Measurements from ENCODE around the gene SHISAL2A.
A peak's percentile ranks its signal among the peaks of the same experiment; 100 is the strongest.

Gene SHISAL2A

DNA sequence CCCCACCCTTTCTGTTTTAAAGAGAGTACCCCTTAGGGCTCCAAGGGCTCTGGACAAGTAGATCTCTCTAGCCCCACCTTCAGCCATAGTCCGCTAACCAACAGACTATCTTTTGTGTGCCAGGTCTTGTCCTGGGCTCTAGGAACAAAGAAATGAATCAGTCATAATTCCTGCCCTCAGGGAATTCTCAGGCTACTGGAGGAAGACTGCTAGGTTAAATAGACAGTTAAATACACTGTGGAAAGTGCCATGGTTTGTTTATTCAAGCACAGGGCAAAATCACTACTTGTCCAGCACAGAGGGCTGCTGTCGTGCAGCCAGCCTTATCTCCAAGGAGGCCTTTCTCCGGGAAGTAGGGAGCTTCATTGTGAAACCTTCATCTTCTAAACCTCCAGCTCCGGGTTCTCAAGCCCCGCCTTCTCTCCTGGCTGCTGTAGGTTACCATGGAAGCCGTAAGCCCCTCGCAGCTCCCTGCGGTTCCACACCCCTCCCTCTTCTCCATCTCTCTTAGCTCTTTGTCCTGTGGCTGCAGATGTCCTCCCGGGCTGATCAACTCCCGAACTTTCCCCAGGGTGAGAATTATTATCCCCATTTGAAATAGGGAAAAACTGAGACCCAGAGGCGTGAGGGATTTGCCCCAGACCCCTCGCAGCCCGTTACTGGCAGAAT lies 29.8 kb downstream of the SHISAL2A start:
- DNase-seq, result no peak

DNA sequence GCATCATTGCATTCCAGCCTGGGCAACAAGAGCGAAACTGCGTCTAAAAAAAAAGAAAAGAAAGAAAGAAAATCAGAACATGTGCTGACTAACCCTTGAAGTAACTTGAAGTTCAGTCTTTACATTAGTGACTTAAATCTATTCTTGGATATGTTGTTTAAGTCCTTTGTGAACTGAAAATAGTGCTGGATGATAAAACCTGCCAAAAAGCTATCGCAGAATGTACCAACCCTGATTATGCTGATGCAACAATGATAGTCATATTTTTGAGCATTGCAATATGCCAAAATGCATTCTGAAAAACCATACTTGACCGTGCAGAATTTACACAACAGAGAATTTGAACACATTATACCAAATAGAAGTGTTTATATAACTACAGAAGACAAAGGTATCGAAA lies 30.7 kb downstream of the SHISAL2A start:
- DNase-seq, result no peak

DNA sequence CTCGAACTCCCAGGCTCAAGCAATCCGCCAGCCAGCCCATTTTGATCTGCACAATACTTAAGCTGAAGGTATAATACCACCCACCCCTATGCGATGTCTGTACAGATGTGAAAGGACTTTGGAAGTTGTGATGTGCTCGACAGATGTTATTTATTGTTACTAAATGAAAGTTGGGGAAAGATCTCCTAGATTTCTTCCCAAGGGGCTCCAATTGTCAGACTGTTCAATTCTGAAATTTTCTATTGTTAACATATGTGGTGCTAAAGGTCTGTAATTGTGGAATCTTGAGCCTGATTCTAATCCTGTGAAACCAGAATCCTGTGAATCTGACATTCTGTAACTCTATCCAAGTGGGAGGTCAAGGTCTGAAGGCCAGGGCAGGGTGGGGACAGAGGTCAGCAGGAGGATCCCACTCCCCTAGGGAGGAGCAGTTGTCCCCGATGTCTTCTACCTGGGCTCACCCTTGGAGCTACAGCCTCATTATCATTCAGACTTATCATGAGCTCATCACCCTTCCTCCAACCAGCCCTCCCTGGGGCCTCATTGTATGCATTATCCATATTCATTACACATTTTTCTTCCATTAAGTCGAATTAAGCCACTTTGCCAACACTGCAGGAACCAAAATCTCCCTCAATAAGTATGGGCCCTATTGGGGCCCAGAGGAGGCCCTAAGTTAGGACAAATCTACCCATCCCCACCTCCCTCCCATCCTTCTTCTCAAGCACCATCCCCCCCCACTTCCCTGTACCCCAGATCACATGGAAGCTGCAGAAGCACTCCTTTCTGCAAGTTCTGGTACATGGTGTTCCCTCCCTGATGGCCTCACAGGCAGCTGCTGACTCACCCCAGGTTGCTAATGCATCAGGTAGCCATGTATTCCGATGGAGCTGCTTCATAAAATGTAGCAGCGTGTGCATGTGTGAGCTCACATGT lies 32.3 kb downstream of the SHISAL2A start:
- DNase-seq, result no peak

DNA sequence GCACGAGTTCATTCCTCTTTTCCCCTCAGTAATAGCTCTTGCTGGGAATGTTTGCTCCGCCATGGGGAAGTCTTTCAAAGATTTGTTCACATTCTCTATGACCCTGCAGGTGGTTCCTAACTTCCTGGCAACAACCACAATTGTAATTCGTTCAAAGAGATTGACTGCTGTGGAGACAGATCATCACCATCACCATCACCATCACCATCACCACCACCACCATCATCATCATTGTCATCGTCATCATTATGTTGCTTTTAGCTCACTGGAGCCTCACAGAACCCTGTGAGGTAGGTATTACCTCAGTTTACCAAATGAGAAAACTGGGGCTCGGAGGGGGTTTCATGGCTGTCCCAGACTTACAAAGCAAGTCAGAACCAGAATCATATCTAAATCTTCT lies 34.3 kb downstream of the SHISAL2A start:
- DNase-seq, result no peak

DNA sequence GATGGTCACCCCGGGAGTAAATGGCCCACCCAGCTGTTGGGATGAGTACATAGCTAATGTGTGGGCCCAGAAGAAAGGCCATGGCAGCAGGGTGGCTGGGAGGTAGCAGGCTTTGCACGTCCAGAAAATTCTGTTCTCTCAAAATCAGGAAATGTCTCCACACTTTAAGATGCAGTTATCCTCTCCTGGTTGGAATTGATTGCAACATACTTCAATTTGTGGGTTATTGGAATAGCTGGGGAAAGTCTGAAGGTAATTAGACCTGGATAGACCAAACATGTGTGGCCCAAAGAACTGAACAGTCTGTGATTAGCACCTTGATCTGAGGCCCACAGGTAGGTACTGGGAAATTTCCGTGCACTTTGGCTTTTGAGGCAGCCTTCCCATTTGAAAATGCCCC lies 35.0 kb downstream of the SHISAL2A start:
- DNase-seq, result no peak

DNA sequence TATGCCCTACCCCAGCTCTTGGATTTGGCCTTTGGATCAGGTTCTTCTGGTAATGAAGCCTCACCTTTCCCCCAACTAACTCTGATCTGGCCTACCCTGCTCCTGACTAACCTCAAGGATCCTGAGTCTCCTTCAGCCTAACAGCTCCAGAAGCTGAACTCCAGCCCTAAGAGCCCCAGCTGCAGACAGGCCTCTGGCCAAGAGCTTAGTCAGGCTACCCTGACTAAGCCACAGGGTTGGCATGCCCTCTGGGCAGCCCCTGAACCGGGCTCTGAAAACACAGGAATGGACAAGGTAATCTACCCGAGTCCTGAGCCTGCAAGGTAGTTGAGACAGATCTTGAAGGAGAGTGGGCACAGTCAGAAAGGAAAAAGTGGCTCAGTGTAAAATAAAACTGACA lies 35.7 kb downstream of the SHISAL2A start:
- DNase-seq, result no peak

DNA sequence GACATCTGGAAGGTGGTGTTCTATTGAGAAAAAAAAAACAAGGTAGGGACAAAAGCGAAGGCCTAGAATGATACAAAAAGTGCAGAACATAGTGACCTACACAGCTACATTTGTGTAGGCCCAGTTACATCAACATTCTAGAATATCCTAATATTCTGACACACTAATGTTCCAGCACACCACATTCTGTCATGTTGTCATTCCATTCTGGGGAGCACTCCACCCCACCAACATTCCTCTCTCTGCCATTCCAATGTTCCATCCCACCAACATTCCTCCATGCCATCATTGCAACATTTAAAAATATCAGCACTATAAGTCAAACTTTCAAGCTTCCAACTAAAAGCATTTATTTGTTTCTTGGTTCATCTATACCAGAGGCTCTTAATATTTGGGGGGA lies 36.7 kb downstream of the SHISAL2A start:
- DNase-seq, result no peak

DNA sequence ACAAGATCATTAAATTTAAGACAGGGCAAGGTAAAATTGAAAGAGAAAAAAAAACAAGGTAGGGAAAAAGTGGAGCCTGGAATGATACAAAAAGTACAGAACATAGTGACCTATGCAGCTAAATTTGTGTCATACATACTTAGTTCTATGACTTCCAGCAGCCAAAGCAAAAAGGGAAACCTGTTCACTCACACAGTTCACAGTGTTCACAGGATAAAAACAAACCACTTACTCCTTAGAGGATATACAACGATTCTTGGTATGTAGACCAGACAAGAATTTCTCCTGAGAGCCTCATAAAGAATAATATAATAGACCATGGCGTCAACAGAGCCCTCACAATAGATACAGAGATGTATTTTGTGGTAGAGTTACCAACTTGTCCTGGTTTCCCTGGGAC lies 37.6 kb downstream of the SHISAL2A start:
- no peak for DNase-seq

DNA sequence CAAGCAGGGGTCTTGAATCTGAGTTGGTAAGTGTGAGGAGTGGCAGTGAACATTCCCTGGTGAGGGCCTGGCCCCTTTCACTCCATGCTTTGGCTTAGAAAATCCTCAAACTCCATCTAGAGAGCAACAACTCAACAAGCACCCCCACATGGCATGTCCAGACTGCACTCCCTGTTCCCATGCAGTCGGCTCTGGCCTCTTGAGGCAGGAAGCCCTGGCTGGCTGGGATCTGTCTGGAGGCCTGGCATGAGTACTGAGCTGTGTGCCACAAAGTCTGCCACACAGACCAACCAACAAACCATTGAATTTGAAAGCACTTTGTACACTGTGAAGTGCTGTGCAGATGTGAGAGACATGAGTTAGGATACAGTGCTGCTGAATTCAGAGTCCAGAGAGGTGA lies 40.0 kb downstream of the SHISAL2A start:
- no peak for DNase-seq

DNA sequence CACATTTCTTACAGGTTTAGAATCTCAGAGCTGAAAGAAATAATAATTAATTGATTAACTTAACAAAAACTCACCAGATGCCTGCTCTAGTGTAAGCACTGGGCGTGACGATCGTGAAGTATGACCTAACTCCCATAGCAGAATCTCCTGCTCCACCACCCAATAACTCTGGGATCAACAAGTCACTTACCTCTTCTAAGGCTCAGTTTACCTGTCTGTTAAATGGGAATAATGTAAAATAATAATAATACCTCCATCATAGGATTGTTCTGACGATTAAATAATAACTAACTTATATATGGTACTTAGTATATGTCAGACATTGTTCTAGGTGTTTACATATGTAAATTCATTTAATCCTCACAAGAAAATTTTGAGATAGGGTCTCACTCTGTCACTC lies 40.5 kb downstream of the SHISAL2A start:
- DNase-seq, result no peak

DNA sequence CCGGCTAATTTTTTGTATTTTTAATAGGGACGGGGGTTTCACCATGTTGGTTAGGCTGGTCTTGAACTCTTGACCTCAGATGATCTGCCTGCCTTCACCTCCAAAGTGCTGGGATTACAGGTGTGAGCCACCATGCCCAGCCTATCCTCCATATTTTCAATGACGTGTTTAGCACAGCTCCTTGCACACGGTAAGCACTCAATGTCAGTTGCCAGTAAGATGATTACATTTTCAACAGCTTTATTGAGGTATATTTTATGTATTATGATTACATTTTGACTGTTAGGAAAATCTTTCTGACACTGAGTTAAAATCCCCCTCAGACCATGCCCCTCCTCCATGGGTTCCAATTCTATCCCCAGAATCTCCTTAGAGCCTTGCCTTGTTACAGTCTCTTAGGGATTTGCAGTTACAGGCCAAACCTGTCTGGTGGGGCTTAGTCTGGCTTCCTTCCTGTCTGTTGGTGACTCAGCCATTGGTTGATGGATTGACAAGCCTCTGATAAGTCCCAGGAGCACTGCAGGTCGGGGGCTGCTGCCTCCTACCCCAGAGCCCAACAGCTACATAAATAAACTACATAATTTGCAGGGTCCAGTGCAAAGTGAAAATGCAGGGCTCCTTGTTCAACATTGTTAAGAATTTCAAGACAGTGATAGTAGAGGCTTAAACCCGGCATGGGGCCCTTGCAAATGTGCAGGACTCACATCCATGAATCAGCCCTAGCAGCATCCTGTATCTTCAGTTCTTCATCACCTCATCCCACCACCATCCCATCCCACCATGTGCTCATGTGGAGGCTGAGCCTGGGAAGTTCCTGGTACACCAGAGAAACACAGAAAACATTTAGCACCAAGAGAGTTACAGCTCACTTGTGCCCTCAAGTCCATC lies 41.8 kb downstream of the SHISAL2A start:
- DNase-seq, result no peak

DNA sequence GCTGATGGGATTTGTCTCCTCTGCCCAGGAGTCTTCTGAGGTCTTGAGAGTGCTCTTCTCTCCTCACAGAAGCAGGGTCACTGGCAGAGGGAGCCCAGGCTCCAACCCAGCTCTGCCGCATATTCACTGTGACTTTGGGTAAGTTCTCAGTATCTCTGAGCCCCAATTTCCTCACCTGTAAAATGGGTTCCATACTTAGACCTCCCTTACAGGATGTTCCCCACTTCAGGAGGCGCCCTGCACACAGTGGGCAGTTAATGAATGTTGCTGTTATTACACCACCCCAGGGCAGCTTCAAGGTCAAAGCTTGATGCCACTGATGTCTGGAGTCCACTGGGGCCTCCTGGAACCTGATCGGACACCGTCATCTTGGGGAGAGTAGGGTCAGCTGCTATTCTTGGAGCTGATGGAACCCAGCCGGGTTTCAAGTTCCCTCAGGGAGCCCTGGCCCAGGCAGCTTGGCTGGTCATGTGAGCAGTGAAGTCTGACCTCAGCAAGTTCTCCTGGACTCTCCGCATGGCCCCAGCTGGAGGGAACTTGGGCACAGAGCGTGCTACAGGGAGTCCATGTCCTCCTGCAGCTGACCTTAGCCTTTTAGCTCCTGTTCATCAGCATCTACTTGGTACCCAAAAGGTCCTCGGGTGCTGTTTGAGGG lies 43.4 kb downstream of the SHISAL2A start:
- DNase-seq, result no peak

DNA sequence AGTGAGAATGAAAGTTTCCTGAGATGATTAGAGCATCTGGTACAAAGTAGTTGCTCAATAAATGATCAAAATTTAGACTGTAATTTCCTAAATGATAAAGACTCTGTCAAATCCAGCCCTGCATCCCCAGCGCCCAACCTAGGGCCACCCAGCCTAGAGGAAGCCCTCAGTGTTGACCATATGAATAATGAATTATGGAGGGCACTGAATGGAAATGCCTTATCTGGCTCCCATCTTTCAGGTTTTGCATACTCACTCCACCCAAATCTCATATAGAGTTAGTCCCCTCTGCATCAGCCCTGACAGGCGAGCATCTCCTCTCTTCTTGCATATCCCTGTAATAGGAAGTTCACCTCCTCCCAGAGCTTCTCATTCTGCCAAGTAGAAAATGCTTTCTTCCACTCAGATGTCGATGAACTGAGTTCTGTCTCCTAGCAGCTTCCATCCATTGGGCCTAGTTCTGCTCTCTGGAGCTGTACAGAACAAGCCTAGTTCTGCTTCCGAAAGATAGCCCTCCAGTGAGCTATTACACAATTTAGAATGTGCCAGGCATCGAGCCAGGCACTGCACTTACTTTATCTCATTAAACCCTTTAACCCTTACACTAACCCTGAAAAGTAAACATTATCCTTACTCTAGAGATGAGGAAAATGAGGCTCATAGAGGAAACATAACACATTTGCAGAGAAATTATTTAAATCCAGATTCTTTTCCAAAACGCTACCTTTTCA lies 44.3 kb downstream of the SHISAL2A start:
- DNase-seq, result no peak

DNA sequence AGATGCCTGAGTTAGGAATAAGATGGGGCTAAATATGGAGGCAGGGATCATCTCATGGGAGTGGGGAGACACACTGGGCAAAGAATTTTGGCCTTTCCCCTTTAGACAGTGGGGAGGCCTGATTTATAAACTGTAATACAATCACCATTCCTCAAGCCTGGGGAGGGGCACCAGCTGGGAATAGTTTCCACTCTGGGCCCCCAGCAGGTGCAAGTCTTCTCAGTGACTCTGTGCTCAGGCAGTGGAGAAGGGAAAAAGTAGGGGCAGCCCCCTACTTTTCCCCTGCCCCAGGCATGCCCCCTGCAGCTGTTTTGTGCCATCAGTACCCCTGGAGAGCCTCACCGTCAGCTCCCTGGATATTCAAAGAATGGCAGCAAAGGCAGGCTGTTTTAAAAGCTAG lies 46.1 kb downstream of the SHISAL2A start:
- DNase-seq, result no peak

DNA sequence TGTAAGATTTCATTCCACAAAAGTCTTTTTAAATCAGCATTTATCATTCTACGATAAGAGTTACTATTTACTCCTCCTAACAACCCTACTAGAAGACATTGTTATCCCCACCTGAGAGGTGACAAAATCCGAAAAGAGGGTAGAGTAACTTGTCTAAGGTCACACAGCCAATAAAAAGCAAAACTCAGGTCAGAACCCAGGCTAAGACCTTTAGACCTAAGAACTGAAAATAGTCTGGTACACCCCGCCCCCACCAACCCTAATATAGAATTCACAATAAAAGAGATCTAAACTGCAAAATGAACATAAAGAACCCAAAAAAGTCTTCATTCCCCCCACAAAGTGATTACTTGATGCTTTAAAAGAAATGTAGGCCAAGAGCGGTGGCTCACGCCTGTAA lies 46.5 kb downstream of the SHISAL2A start:
- no peak for DNase-seq

DNA sequence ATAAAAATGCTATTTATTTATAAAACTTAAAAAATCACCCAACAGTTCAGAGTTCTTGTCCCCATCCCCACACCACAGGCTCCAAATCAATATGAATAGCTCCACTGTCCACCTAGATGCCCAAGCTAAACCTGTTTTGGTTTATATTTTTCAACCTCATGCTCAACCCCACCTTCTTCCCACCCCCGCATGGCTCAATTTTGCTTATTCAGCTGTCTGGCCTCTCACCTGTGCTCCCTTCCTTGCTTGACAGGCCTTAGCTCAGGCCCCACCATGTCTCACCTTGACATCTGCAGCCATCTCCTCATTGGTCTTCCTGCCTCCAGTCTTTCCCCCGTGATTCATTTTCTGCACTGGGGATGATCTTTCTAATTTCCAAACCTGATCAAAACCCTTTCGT lies 47.4 kb downstream of the SHISAL2A start:
- no peak for DNase-seq

DNA sequence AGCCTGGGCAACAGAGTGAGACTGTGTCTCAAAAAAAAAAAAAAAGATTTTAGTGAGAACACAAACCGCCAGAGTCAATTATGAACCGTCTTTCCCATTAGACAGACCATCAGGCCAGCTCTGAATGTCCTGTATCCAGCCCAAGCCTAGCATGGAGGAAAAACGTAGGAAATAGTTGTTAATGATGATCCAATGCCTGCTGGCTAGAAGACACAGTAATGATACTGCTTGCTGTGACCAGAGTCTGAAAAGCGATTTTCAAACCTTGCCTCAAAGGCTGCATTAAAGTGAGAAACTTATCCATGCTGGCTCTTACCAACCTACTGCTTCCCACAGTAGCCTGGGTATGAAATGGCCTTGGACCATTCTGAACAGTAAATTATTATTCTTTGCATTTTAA lies 48.2 kb downstream of the SHISAL2A start:
- no peak for DNase-seq

DNA sequence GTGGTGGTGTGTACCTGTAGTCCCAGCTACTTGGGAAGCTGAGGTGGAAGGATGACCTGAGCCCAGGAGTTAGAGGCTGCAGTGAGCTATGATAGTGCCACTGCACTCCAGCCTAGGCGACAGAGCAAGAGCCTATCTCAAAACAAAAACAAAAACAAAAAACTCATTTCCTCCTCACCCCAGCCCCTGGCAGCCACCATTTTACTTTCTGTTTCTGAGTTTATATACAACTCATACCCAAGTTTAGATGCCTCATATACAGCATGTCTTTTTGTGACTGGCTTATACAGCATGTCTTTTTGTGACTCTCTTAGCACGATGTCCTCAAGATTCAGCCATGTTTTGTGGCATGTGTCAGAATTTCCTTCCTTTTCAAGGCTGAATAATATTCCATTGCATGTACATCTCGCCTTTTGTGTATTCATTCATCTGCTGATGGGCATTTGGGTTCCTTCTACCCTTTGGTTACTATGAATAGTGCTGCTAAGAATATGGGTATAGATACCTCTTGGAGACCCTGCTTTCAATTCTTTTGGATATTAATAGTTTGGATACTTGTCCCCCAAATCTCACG lies 50.5 kb downstream of the SHISAL2A start:
- DNase-seq, result no peak

DNA sequence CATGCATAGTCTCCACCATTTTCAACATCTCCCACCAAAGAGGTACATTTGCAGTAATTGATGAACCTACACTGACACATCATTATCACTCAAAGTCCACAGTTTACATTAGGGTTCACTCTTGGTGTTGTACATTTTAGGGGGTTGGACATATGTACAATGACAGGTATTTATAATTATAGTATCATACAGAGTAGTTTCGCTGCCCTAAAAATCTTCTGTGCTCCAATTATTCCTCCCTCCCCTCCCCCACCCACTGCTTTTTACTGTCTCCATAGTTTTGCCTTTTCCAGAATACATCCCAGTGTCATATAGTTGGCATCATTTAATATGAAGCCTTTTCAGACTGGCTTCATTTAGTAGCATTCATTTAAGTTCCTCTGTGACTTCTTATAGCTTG lies 51.6 kb downstream of the SHISAL2A start:
- no peak for DNase-seq

DNA sequence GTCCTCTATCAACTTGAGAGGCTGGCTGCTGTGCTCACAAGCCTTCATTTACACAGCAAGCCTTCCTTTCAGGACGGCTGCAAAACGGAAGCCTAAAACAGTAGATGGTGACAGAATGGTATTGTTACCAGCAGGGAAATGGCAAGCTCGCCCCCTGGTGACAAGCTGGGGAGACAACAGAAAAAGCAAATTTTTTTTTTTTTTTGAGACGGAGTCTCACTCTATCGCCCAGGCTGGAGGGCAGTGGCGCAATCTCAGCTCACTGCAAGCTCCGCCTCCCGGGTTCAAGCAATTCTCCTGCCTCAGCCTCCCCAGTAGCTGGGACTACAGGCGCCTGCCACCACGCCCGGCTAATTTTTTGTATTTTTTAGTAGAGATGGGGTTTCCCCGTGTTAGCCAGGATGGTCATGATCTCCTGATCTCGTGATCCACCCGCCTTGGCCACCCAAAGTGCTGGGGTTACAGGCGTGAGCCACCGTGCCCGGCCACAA lies 53.3 kb downstream of the SHISAL2A start:
- peak; percentile 78 to 81 for DNase-seq

DNA sequence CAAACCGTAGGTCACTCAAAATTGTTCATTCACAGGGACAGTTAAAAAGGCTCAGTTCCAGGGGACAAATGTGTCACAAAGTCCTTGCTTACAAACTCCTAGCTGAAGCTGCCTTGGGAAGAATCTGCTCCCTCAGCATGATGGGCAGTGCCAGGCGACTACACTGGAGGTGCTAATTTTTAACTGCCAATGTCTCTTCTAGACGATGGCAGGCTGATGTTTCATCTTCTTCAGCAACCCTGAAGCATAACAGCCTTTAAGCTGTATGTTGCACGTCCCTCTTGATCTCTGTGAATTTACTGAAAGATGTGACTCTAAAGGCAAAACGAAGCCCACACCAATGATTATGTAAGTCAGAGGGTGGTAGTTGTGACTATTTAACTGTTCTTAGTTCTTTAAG lies 53.9 kb downstream of the SHISAL2A start:
- DNase-seq, result no peak

DNA sequence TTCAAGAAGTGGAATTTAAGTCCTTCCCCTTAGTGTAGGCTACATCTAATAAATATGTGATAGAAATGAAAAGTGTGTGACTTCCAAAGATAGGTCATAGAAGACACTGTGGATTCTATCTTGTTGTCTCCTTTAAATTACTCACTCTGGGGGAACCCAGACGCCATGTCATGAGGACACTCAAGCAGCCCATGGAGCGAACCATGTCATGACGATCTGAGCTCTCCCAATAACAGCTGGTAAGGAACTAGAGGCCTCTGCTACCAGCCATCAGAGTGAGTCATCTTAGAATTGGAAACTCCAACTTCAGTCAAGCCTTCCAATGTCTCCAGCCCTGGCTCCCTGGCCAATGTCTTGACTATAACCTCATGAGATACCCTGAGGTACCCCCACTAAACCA lies 58.9 kb downstream of the SHISAL2A start:
- DNase-seq, result no peak

All from activated T-cell treated with anti-CD3 and anti-CD28 coated beads, Interleukin-2, amount 50 U/mL, for 48 hours (primary cell).